Heart right ventricle (tissue), 16 donors: ENCODE data around the gene EVX2. TPM values are rescaled to one million over a fixed set of nuclear protein-coding genes. Genes with fewer than 3 reads are reported as not detected.

Source experiments
- ATAC-seq, 8 donors: fragments of 200-7000 bp; cut with Tn5 transposase; one replicate each; pipeline ENCODE4 v1.9.1; 2020; ENCODE audit warnings: mild to moderate bottlenecking in 8 of 8, moderate library complexity in 8 of 8, moderate number of reproducible peaks in 1 of 8
- DNase-seq, 2 donors: peaks; one replicate each; pipeline ENCODE4 v3.0.0-alpha.2; 2020
- H3K27ac ChIP-seq, 10 donors: fragments of 200-600 bp; sonication (generic) in 2 of 10; one replicate each; pipeline versions ENCODE4 v1.5.0 to v1.8.0; 2020 to 2022; ENCODE audit warnings: mild to moderate bottlenecking in 3 of 10
- H3K27me3 ChIP-seq, 7 donors: fragments of 200-600 bp; one replicate each; pipeline ENCODE4 v1.8.0; 2021 to 2022; ENCODE audit warnings: mild to moderate bottlenecking in 2 of 7
- H3K36me3 ChIP-seq, 9 donors: fragments of 200-600 bp; sonication (generic) in 1 of 9; one replicate each; pipeline versions ENCODE4 v1.5.0 to v1.8.0; 2020 to 2022; ENCODE audit warnings: mild to moderate bottlenecking in 2 of 9
- H3K4me1 ChIP-seq, 9 donors: fragments of 200-600 bp; sonication (generic) in 1 of 9; one replicate each; pipeline versions ENCODE4 v1.5.0 to v1.8.0; 2020 to 2022; ENCODE audit warnings: mild to moderate bottlenecking in 4 of 9
- H3K4me3 ChIP-seq, 10 donors: fragments of 200-600 bp; sonication (generic) in 2 of 10; one replicate each; pipeline versions ENCODE4 v1.5.0 to v1.8.0; 2020 to 2022; ENCODE audit warnings: mild to moderate bottlenecking in 7 of 10, moderate library complexity in 2 of 10
- H3K9me3 ChIP-seq, 11 donors: fragments of 200-600 bp in 10 of 11; sonication (generic) in 2 of 11; one replicate each; pipeline versions ENCODE4 v1.5.0 to v1.8.0; 2013 to 2022; ENCODE audit warnings: mild to moderate bottlenecking in 2 of 11, control low read depth in 1 of 11, moderate library complexity in 1 of 11
- WGBS, 2 donors: extraction: QIAGEN DNeasy Blood & Tissue Kit; methylation state at CpG; one replicate each; pipeline ENCODE4 v1.1.7; 2013; ENCODE audit warnings: inconsistent platforms in 1 of 2; 5-methylcytosine and 5-hydroxymethylcytosine counted together
- intact Hi-C, 10 donors: fragments of 100-400 bp; cut with DNase I; formaldehyde crosslinking; loops; one replicate each; pipeline versions ENCODE4 v1.11.1 to v1.14.2; 2022
- polyA plus RNA-seq, 2 donors: library from polyadenylated mRNA; stranded (reverse); fragments of 200-250 nt; gene quantifications; one replicate each; pipeline ENCODE4 v1.2.3, GENCODE V29; 2013
- total RNA-seq, 10 donors: library from RNA; stranded (reverse); fragmentation: NEBNext Ultra II Directional in 3 of 10; extraction: Animal tissue kit (Norgen Biotek cat#: 25700) in 3 of 10; gene quantifications; one replicate each; pipeline versions ENCODE4 v1.2.1 to v1.2.4, GENCODE V29; 2021 to 2023
- TF ChIP-seq, protein P1 (sequence below), 9 donors: fragments of 200-600 bp; sonication (generic) in 2 of 9; IDR thresholded peaks; one replicate each; pipeline versions ENCODE4 v1.5.0 to v1.8.0; 2021 to 2022; ENCODE audit warnings: antibody characterized with exemption in 9 of 9, mild to moderate bottlenecking in 5 of 9, moderate library complexity in 1 of 9
- donor health status: Arrhythmogenic right ventricular cardiomyopathy.
- donor health status: ischemic (EF 13 %, LVEDD 7.1; RV severe dilation, severe dysfunction).
- donor health status: healthy with polysubstance abuse.
- donor health status: DM: no; HTN: yes; CAD: no.
- donor health status: DM: no; HTN: no; CAD: no.
- donor health status: ischemic (EF 25% LVEDD 6.9; RV normal size, moderate dysfunction).
- donor health status: ischemic (EF 25% LVEDD 5.7; RV mildly dilated, moderate dysfunction).
- donor health status: healthy.
- donor health status: DM: yes; HTN: yes; CAD: no.
- donor health status: Ischemic cardiomyopathy.
- donor health status: ischemic (EF 35%, LVEDD 5.7; RV mildly dilated, moderate dysfunction).
- donor health status: nonischemic (EF 11% LVEDD 7.7; RV severe dilation, severe dysfunction).
- donor health status: DM: yes; HTN: yes; CAD: no.
- donor health status: PGD.
- donor health status: ischemic (EF 29% LVEDD 5.4; RV normal size, mild dysfunction).
- donor health status: nonischemic (EF 23%, LVEDD 6.1; RV moderate dilation, normal function).

Gene EVX2
- total and polyA plus RNA-seq, 12 donors, result not detected

DNA sequence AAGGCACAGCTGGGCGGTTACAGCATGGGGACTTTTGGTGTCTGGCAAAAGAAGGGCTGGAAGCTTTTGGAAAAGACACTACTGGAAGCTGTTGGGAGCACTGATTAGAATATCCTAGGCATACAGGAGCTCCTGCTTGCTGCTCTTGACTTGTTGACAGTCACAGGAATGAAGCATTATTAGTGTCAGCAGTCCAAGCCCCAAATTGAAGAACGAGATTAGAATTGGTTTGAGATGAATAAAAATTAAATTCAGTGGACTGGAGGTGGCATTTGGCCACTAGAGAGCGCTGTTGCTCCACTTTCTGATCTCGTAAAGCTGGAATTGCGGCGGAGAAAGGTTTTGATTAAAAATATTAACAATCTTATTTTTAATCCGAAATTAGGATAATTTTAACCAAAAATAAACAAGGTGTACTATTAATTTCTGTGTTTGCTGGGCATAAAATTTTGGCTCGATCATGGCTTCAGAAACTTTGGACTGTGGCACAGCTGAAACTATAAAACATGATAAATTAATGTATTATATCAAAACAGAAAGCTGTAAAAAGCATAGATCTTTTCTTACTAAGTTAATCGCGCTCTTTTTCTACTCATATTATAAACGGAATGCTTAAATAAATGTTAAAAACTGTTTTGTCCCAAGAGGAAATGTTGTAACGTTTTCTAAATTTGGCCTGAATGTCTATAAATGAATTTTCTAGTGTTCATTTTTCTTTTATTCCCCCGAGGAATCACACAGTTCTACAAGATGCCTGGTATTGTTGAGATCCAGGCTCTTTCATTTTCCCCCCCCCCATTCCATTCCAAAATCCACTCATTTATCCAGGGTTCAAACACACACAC lies 43.4 kb upstream of the EVX2 start:
- H3K27ac ChIP-seq, result no peak overlapping the region
- intact Hi-C loops, result loop anchor here (1.0 to 10.0 kb wide), 12 partner anchors 425 to 1020 kb away; no protein-coding TSS in a partner anchor
- no peak overlapping the region for H3K4me3 ChIP-seq
- TF ChIP-seq, protein P1, sequence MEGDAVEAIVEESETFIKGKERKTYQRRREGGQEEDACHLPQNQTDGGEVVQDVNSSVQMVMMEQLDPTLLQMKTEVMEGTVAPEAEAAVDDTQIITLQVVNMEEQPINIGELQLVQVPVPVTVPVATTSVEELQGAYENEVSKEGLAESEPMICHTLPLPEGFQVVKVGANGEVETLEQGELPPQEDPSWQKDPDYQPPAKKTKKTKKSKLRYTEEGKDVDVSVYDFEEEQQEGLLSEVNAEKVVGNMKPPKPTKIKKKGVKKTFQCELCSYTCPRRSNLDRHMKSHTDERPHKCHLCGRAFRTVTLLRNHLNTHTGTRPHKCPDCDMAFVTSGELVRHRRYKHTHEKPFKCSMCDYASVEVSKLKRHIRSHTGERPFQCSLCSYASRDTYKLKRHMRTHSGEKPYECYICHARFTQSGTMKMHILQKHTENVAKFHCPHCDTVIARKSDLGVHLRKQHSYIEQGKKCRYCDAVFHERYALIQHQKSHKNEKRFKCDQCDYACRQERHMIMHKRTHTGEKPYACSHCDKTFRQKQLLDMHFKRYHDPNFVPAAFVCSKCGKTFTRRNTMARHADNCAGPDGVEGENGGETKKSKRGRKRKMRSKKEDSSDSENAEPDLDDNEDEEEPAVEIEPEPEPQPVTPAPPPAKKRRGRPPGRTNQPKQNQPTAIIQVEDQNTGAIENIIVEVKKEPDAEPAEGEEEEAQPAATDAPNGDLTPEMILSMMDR (IDR thresholded peaks at IDR 0.05), result peak; percentile 83 to 95 (median 92)
- ATAC-seq (peak in 1 of 8 donors; percentile 56), DNase-seq (peak; percentile 39 to 78)
- H3K9me3 ChIP-seq, result no peaks in the 10 kb centered on the region
- no peaks in the 10 kb centered on the region for H3K36me3 ChIP-seq
- H3K27me3 ChIP-seq, result peaks cover 62 to 99% (median 97%) of the 10 kb centered on the region in 7 donors
- WGBS, 2 donors, result 4 to 5% methylated on average over 13 of the region's 13 CpGs
- H3K4me1 ChIP-seq, result peaks cover 0 to 52% (median 25%) of the 10 kb centered on the region in 9 donors

DNA sequence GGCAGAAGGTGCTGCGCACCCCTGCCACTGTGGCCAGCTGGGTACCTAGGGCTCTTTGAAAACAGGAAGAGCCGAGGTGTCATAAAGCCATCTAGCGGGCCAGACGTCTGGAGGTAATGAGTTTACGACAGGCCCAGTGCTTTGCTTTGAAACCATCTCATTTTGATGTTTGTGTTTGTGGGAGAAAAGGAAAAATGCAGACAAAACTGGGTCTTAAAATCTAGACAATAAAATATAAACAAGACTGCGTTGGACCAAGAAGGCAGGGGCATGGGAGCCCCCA lies 42.0 kb upstream of the EVX2 start:
- ATAC-seq, result no peak
- TF ChIP-seq, protein P1 (IDR thresholded peaks at IDR 0.05), result no peak
- Histone ChIP-seq H3K36me3 (no peaks in the 10 kb centered on the region), H3K4me3 (no peak overlapping the region), H3K4me1 (peaks cover 0 to 48% (median 29%) of the 10 kb centered on the region in 9 donors), H3K27me3 (peaks cover 65 to 99% (median 97%) of the 10 kb centered on the region in 7 donors), H3K27ac (no peak overlapping the region), H3K9me3 (no peaks in the 10 kb centered on the region)
- DNase-seq, result no peak
- intact Hi-C loops, result loop anchor here (2.0 to 10.0 kb wide), 10 partner anchors 427 to 1022 kb away; no protein-coding TSS in a partner anchor
- 24 to 34% methylated on average over 6 of the region's 6 CpGs for WGBS, 2 donors

DNA sequence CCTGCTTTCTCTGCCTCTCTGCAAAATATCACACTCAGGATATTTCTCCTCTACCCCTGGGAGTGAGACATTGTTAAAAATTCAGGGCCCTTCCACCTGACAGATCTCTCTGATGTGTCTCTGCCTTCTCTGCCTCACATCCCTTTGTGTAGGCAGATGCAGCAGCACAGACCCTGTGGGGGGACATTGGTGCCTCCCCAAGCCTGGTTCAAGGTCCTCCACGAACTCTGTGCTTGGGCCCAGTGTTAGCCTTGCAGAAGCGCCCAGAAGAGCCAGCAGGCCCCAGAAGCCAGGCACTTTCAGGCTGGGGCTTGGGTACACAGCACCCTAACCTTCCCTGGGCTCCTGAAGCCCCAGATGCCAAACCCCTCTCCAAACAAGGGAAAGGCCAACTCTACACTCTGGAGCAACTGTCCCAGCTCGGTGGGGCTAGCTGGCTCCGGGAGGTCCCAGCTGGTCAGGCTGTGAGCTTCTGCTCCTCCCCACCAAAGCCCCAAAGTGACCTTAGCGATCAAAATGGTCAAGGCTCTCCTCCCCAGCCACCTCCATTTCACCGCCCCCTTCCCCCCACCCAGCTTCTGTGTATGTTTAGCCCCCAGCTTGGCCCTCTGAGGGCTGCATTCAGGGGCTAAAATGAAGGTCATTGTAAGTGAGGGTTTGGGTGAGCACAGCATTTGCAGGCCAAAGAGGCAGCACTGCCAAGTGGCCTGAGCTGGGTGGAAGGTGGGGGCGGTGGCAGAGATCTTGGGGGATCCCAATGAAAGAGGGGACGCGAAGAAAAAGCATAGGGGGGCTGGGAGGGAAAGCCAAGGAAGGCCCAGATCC lies 41.4 kb upstream of the EVX2 start:
- intact Hi-C loops, result loop anchor here (5.0 to 10.0 kb wide), 8 partner anchors 427 to 1022 kb away; no protein-coding TSS in a partner anchor
- WGBS, 2 donors, result 20 to 35% methylated on average over 9 of the region's 9 CpGs

More for the DNA sequence above, 41.4 kb upstream of the EVX2 start:
- H3K27me3 ChIP-seq, result peaks cover 65 to 99% (median 97%) of the 10 kb centered on the region in 7 donors
- peaks cover 0 to 43% (median 29%) of the 10 kb centered on the region in 9 donors for H3K4me1 ChIP-seq
- no peak overlapping the region for H3K27ac ChIP-seq
- no peaks in the 10 kb centered on the region for H3K36me3 ChIP-seq
- ATAC-seq (no peak), DNase-seq (no peak)
- no peaks in the 10 kb centered on the region for H3K9me3 ChIP-seq
- no peak overlapping the region for H3K4me3 ChIP-seq
- TF ChIP-seq, protein P1 (IDR thresholded peaks at IDR 0.05), result no peak
